HG02852 (cell line): ENCODE data around the gene CCDC78.

Experiments used
- ATAC-seq: cut with Tn5 transposase; IDR thresholded peaks from one replicate; pipeline ENCODE4 v1.9.1; 2021; ENCODE audit warnings: mild to moderate bottlenecking, moderate library complexity; ENCODE audit not compliant: unreplicated experiment

The CCDC78 gene

DNA sequence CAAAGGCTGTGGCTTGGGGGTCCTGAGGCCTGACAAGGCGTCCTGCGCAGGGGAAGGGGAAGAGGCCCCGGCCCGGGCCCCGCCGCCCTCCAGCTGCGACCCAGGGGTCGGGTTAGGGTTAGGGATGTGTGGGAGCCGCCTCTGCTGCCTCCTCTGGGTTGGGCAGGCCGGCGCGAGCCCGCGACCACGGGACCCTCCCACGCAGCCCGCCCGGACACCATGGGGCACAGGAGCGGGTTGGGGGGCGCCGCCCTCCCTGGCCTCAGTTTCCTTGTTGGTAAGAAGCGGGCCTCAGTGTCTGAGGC, 14.2 kb upstream of the CCDC78 start:
- no peak for ATAC-seq

GRCh38 chr16:739560-740458, 13.6 kb upstream of the CCDC78 start:
- ATAC-seq: no peak

DNA sequence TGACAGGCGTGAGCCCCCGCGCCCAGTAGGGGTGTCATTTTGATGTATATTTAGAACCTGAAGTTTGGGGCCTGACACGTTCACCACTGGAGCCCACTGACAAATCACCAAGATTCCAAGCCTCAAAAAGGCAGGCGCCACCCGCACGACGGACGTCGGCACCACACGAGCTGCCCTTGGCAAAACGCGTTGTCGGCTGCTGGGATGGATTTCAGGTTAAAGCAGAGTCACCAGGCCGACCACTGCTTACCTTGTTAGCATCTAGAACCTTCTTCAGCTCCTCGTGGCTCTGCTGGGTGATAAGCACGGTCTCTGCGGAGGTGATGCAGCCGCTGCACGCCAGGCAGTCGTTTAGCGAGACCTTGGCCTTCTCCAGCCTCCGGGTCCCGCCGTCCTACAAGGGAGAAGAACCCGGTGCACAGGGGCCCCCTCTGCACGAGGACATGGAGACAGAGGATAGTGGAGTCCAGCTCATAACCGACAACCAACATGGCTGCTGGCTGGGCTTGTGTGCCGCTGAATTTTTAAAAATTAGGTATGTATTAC, 10.8 kb upstream of the CCDC78 start:
- ATAC-seq: no peak

DNA sequence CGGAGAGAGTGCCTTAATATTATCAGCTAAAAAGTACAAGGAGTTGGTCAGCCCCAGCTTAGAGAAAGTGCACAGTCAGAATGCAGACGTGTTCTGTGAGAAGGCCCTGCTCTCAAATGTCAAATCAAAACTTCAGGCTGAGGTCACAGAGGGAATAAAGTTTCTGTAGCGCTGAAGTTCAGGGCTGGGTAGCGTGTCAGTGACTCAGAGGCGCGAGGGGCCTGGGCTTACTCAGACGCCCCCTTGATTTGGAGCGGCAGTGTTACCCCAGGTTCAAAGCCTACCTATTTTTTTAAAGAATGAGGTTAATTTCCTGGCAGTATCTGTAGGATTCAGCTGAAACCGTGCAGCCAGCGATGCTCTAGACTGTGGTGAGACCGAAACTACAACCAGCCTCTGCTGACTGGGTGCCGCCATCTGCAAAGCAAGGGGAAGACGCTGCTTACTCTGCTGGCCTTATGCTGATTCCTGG, 9.8 kb upstream of the CCDC78 start:
- ATAC-seq: no peak

DNA sequence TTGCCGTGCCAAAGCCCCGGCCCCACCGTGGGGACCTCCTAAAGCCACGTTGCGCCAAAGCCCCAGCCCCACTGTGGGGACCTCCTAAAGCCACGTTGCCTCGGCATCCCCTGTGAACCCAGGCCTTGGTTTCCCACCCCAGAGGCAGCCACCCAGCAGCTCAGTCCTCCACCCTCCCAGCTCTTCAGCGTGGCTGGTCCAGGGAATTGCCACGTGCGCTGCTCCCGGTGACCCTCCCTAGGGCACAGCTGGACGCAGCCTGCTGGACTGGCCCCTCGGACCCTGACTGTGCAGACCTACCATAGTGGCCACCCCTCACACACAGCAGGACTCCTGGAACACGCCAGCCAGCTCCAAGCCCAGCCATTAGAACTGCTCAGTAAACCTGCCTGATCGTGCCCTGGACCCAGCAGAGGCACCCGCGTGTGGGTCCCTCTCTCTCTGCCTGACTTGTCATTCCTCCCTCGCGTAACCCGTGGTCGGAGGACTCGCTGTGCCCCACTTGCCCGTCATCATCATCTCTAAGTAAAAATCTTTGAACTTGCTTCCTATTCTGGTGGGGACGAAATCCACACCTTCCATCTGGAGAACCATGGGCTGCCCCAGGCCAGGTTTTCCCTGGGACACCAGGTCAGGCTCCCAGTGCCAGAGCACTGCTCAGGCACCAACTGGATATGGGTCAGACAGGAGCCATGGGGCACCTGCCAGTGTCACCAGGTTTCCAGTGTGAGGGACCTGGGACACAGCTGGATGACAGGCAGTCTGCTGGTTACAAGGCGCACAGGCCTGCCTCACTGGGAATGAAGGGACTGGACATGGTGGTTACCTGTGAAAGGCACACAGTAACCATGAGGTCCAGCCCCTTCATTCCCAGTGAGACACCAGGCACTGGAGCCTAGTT, 9.0 kb upstream of the CCDC78 start:
- ATAC-seq: no peak

- ATAC-seq: no peak
Measured at GRCh38 chr16:734208-734980, 8.2 kb upstream of the CCDC78 start.

DNA sequence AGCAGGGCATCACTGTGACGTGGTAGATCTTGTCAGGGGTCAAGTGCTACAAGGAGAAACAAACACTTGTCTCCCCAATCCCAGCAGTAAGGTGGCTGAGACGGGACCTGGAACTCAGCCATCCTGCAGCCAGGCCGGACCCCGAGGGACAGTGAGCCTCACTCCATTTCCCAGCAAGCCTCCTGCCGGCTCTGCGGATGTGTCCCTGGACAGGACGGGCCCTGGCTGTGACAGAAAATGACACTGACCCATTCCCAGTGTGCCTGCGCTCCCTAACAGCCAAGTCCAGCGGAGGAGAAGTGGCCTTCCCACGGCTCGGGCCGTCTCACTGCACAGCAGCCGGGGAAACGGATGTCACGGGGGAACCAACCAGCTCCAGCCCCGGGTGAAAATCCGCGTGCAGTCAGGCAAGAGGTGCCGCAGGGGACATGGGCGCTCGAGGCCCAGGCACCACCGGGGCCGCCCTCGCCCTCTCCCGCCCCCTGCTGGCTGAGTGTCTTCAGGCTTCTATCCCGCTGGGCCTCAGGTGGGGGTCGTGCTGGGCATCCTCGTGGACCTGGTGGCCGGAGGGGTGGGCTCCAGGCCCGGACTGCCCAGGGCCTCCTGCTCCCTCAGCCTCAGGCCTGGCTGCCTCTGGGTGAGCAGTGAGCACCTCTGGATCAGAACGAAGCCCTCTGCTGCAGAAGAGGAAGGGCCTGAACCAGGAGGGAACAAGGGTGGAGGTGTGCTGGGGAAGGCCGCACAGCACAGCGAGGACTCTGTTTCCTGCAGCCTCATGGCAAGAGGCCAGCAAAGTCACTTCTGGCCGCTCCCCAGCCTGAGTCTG, 7.4 kb upstream of the CCDC78 start:
- ATAC-seq: no peak

- no peak for ATAC-seq
Measured at GRCh38 chr16:732936-733335, 6.7 kb upstream of the CCDC78 start.

- ATAC-seq: no peak
Measured at GRCh38 chr16:732332-732731, 6.1 kb upstream of the CCDC78 start.

DNA sequence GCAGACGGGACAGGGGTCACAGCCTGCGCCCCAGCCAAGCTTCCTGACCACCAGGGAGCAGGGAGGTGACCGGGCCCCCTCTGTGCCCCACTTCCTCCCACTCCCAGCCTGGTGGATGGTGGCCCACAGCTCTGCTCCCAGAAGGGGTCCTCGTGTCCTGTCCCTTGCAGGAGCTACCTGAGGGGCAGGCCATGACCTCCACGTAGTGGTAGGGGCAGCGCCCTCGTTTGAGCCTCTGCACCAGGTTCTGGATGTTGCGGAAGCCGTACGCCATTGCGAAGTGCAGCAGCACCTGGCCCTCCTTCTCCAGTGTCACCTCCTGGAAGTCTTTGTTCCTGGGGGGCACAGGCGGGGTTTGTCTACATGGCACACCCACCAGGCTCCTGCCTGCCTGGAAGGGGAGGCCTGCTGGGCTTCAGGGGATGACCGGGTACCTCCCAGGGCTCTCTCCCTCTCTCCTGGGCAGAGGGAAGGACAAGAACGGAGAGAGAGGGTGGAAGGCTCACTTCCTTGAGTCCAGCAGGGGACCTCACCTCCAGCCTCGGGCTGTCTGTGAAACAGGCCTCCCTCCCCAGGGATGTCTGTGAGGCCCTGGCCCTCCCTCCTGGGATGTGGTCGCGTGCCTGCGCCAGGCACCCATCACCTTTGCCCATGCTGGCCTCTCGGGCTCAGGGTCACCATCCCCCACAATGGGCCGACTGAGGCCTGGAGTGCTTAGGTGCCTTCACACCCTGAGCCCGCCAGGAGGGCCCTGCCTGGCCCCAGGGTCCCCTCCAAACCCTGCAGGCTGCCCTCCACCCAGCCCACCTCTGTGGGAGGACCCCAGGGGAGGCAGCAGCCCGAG, 4.6 kb upstream of the CCDC78 start:
- ATAC-seq: no peak

- no peak for ATAC-seq
Measured at GRCh38 chr16:729768-730665, 3.8 kb upstream of the CCDC78 start.

- ATAC-seq: no peak
Measured at GRCh38 chr16:728890-729744, 2.9 kb upstream of the CCDC78 start.

- no peak for ATAC-seq
Measured at GRCh38 chr16:728131-728889, 2.1 kb upstream of the CCDC78 start.

GRCh38 chr16:727291-727977, 1.2 kb upstream of the CCDC78 start:
- ATAC-seq: no peak

- ATAC-seq: no peak
Measured at GRCh38 chr16:726188-726437, 130 bp downstream of the CCDC78 start.
